ENCODE measurements around the gene B4GALT7.
"Not testable (repeated sequence)": the region's sequence is repeated elsewhere in the genome, so short reads cannot be mapped to it uniquely, and the experiment has no call there.

B4GALT7 gene

DNA sequence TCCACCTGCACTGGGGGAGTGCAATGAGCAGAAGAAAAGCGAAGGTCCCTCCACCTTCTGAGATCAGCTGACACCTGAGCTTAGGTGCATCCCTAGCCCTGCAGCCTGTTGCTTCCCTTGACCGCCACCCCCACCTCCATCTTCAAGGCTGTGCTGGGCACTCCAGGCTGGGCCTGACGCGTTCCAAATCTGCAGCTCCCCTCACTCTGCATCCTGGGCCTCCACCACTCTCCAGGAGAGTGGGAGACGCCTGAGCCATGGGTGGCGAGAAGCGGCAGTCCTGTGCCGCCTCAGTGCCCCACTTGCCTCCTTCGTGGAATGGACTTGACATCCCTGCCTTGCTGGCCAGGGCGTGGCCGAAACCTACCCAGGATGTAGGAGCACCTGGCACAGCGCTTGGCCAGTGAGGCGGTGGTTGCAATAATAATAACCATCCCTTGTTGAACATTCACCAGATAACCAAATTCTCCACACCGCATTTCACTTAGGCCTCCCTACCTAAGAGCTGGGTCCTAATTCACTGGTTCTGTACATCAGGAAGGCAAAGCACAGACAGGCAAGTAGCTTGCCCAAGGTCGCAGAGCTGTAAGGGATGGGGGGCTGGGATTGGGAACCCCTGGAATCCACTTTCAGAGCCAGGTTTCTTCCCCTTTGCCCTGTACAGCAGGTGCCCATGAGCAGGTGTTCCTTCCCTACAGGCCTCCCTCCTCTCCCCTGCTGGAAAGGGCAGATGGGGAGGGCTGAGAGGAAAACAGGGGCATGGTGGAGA lies 11.7 kb downstream of the B4GALT7 start:
- H3K27ac ChIP-seq (ENCODE audit: low read length): no peak overlapping the region
- H3K27me3 ChIP-seq (ENCODE audit: insufficient read depth, low read length): no peaks in the 10 kb centered on the region; the same call in 1 of the 2 replicates
- no peak overlapping the region for H3K4me3 ChIP-seq (ENCODE audit: low read length)
- H3K9me3 ChIP-seq (ENCODE audit: insufficient read depth, low read depth, low read length): no peaks in the 10 kb centered on the region
- no peaks in the 10 kb centered on the region for H3K36me3 ChIP-seq (ENCODE audit: insufficient read depth, low read depth, low read length)
- no peak overlapping the region for H3K9ac ChIP-seq (ENCODE audit: low read depth, low read length)
- peaks cover 4% of the 10 kb centered on the region; the same call in 1 of the 2 replicates for H3K4me1 ChIP-seq (ENCODE audit: insufficient read depth, low read length)

DNA sequence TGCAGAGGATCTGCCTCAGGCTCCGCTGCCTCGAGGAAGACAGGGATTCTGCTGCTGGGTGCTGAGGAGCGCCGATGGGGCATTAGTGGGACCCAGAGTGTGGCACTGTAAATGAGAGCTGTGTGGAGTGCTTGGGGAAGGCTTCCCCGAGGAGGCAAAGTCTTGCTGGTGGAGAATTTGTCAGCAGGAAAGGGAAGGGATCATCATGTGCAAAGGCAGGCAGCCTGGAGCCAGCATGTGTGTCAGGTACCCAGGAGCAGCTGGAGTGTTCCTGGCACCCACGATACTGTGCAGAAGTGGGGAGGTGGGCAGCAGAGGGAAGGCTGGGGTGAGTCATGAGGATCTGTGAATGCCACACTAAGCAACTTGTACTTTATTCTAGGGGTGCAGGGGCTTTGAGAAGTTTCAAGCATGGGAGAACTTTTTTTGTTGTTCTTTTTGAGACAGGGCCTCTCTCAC lies 12.3 kb downstream of the B4GALT7 start:
- peaks cover 4% of the 10 kb centered on the region; the same call in 1 of the 2 replicates for H3K4me1 ChIP-seq (ENCODE audit: insufficient read depth, low read length)

DNA sequence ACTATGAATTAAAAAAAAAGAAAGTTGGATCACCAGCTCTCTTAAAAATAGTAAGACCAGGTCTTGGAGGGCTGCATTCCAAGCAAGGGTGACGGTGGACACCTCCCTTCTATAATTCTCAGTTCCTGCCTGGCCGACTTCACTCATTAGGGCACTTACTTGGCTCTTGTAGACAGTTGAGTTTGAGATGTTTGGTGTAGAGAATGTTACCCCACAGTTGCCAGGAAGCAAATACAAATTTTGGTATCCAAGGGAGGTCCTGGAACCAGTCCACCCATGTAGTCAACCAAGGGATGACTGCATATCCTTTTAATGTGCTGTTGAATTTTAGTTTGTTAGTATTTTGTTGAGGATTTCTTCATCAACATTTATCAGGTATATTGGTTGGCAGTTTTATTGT lies 20.6 kb downstream of the B4GALT7 start:
- no peaks in the 10 kb centered on the region for H3K4me1 ChIP-seq (ENCODE audit: insufficient read depth, low read length)
- H3K36me3 ChIP-seq (ENCODE audit: insufficient read depth, low read depth, low read length): peaks cover 13% of the 10 kb centered on the region; the same call in 1 of the 2 replicates
- H3K4me3 ChIP-seq (ENCODE audit: low read length): no peak overlapping the region
- H3K27ac ChIP-seq (ENCODE audit: low read length): no peak overlapping the region
- no peaks in the 10 kb centered on the region for H3K27me3 ChIP-seq (ENCODE audit: insufficient read depth, low read length)
- H3K9ac ChIP-seq (ENCODE audit: low read depth, low read length): no peak overlapping the region
- H3K9me3 ChIP-seq (ENCODE audit: insufficient read depth, low read depth, low read length): no peaks in the 10 kb centered on the region

More for the DNA sequence above, 12.3 kb downstream of the B4GALT7 start:
- H3K27me3 ChIP-seq (ENCODE audit: insufficient read depth, low read length): no peaks in the 10 kb centered on the region; the same call in 1 of the 2 replicates
- H3K9ac ChIP-seq (ENCODE audit: low read depth, low read length): no peak overlapping the region
- H3K27ac ChIP-seq (ENCODE audit: low read length): no peak overlapping the region
- no peaks in the 10 kb centered on the region for H3K36me3 ChIP-seq (ENCODE audit: insufficient read depth, low read depth, low read length)
- no peak overlapping the region for H3K4me3 ChIP-seq (ENCODE audit: low read length)
- no peaks in the 10 kb centered on the region for H3K9me3 ChIP-seq (ENCODE audit: insufficient read depth, low read depth, low read length)

DNA sequence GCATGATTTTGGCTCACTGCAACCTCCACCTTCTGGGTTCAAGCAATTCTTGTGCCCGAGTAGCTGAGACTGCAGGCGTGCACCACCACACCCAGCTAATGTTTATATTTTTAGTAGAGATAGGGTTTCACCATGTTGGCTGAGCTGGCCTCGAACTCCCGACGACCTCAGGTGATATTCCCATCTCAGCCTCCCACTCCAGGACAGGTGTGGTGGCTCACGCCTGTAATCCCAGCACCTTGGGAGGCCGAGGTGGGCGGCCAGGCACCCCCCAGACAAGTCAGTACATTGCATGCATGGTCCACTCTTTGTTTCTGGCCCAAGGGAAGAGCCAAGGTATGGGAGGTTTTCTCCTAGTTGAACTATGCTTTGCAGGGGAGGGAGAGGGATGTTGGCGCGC lies 24.2 kb downstream of the B4GALT7 start:
- not testable (repeated sequence) for H3K36me3 ChIP-seq (ENCODE audit: insufficient read depth, low read depth, low read length); H3K27me3 ChIP-seq (ENCODE audit: insufficient read depth, low read length); H3K4me1 ChIP-seq (ENCODE audit: insufficient read depth, low read length); H3K9ac ChIP-seq (ENCODE audit: low read depth, low read length); H3K9me3 ChIP-seq (ENCODE audit: insufficient read depth, low read depth, low read length); H3K27ac ChIP-seq (ENCODE audit: low read length); H3K4me3 ChIP-seq (ENCODE audit: low read length)

DNA sequence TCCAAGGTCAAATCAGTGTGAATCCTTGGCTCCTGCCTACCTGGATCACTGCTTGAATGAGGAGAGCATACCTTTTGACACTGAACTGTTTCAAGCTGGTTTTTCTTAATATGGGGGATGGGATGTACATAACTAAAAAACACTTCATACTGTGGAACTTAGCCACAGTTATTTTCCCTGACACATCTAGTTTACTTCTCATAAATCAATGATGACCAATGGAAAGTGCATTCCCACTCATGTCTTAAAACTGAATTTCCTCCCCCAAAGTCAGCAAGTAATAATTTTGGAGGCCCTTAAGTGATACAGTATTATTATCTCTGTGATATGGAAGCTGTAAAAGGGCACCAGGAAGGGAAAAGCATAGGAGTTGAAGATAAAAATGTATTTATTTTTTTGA lies 30.3 kb downstream of the B4GALT7 start:
- not testable (repeated sequence) for H3K4me3 ChIP-seq (ENCODE audit: low read length); H3K9me3 ChIP-seq (ENCODE audit: insufficient read depth, low read depth, low read length); H3K9ac ChIP-seq (ENCODE audit: low read depth, low read length); H3K36me3 ChIP-seq (ENCODE audit: insufficient read depth, low read depth, low read length); H3K27ac ChIP-seq (ENCODE audit: low read length); H3K4me1 ChIP-seq (ENCODE audit: insufficient read depth, low read length); H3K27me3 ChIP-seq (ENCODE audit: insufficient read depth, low read length)

DNA sequence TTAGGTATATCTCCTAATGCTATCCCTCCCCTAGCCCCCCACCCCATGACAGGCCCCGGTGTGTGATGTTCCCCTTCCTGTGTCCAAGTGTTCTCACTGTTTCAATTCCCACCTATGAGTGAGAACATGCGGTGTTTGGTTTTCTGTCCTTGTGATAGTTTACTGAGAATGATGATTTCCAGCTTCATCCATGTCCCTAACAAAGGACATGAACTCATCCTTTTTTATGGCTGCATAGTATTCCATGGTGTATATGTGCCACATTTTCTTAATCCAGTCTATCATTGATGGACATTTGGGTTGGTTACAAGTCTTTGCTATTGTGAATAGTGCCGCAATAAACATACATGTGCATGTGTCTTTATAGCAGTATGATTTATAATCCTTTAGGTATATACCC lies 35.0 kb downstream of the B4GALT7 start:
- not testable (repeated sequence) for H3K36me3 ChIP-seq (ENCODE audit: insufficient read depth, low read depth, low read length); H3K9me3 ChIP-seq (ENCODE audit: insufficient read depth, low read depth, low read length); H3K27ac ChIP-seq (ENCODE audit: low read length); H3K9ac ChIP-seq (ENCODE audit: low read depth, low read length); H3K27me3 ChIP-seq (ENCODE audit: insufficient read depth, low read length); H3K4me1 ChIP-seq (ENCODE audit: insufficient read depth, low read length); H3K4me3 ChIP-seq (ENCODE audit: low read length)

DNA sequence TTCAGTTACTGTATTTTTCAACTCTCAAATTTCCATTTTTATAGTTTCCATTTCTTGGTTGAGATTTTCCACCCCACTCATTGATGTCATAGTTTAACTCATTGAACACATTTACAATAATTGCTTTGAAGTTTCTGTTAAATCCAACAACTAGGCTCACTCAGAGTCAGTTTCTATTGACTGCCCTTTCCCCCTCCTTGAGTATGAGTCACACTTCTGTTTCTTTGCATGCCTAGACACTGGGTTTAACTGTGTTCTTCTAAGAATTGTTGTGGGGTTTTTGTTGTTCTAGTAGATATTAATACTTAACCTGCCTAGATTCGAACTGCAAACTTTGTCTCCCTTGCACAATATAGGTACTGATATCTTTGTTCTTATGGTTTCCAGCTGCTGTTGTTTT lies 45.5 kb downstream of the B4GALT7 start:
- H3K4me3 ChIP-seq (ENCODE audit: low read length); H3K27ac ChIP-seq (ENCODE audit: low read length); H3K4me1 ChIP-seq (ENCODE audit: insufficient read depth, low read length); H3K27me3 ChIP-seq (ENCODE audit: insufficient read depth, low read length); H3K9ac ChIP-seq (ENCODE audit: low read depth, low read length); H3K36me3 ChIP-seq (ENCODE audit: insufficient read depth, low read depth, low read length); H3K9me3 ChIP-seq (ENCODE audit: insufficient read depth, low read depth, low read length): not testable (repeated sequence)

DNA sequence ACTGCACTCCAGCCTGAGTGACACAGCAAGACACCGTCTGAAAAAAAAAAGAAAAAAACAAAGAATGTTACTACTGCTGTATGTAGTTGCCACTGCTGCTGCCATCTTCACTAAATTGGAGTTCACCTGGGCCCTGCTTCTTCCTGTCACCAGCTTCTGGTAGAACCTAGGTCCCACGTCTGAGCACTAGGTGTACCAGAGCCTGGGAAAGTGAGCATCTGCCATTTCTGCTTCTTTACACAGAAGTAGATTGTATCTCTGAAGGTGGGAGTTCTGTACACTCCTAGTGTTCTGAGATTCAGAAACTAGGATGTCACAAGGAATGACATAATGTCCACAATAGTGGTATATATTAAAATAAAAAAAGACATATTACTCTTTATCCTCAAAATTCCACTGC lies 51.3 kb downstream of the B4GALT7 start:
- not testable (repeated sequence) for H3K4me3 ChIP-seq (ENCODE audit: low read length); H3K27me3 ChIP-seq (ENCODE audit: insufficient read depth, low read length); H3K9ac ChIP-seq (ENCODE audit: low read depth, low read length); H3K4me1 ChIP-seq (ENCODE audit: insufficient read depth, low read length); H3K36me3 ChIP-seq (ENCODE audit: insufficient read depth, low read depth, low read length); H3K27ac ChIP-seq (ENCODE audit: low read length); H3K9me3 ChIP-seq (ENCODE audit: insufficient read depth, low read depth, low read length)

DNA sequence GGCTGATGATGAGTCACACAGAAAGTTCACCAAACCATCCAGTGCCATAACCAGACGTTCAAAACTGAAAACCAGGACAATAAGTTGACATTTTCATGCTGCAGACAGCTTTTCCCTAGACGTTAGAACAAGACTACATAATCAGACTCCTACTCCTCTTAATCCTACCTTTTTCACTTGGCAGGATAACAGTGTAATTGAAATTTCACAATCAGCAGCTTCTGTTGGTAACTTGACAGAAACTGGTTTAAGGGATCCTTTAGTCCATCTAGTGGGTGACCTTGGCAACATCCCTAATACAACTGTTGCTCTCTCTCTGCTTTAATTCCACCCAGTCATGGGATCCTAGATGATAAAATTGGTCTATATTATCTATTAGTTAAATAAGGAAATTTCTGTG lies 57.9 kb downstream of the B4GALT7 start:
- H3K9ac ChIP-seq (ENCODE audit: low read depth, low read length); H3K4me1 ChIP-seq (ENCODE audit: insufficient read depth, low read length); H3K27ac ChIP-seq (ENCODE audit: low read length); H3K4me3 ChIP-seq (ENCODE audit: low read length); H3K9me3 ChIP-seq (ENCODE audit: insufficient read depth, low read depth, low read length); H3K36me3 ChIP-seq (ENCODE audit: insufficient read depth, low read depth, low read length); H3K27me3 ChIP-seq (ENCODE audit: insufficient read depth, low read length): not testable (repeated sequence)

DNA sequence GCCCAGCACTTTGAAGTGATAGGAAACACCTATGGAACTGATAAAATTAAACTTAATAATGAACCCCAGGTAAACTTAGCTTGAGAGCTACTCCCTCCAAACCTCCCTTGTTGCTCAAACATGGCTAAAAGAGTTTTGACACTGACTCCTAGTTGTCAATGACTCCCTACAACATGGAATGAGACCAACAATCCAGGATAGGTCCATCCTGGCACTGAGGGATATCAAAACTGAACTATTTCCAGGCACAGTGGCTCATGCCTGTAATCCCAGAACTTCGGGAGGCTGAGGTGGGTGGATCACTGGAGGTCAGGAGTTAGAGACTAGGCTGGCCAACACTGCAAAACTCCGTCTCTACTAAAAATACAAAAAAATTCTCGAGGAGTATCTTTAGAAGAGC lies 58.6 kb downstream of the B4GALT7 start:
- H3K36me3 ChIP-seq (ENCODE audit: insufficient read depth, low read depth, low read length); H3K4me3 ChIP-seq (ENCODE audit: low read length); H3K9ac ChIP-seq (ENCODE audit: low read depth, low read length); H3K9me3 ChIP-seq (ENCODE audit: insufficient read depth, low read depth, low read length); H3K27me3 ChIP-seq (ENCODE audit: insufficient read depth, low read length); H3K4me1 ChIP-seq (ENCODE audit: insufficient read depth, low read length); H3K27ac ChIP-seq (ENCODE audit: low read length): not testable (repeated sequence)

Data from iPS-20b (cell line).